Measurements from ENCODE around the gene NTM. TPM values are rescaled to one million over a fixed set of nuclear protein-coding genes. Genes with fewer than 3 reads are reported as not detected.

NTM gene
- total and polyA plus RNA-seq, 2 donors (not counting 3 experiments of a cell fraction or from before 2014, with no cell fraction given): 1.00 to 1.1 TPM

GRCh38 chr11:132263875-132264274 lies 893.5 kb downstream of the NTM start:
- DNase-seq (ENCODE audit: low read depth, low spot score) (no peak), FAIRE-seq (no peak)
- Histone ChIP-seq H3K36me3 (ENCODE audit: control insufficient read depth in 2 of 2, extremely low read depth in 1 of 2, insufficient read depth in 2 of 2, low read length in 2 of 2) (no peaks in the 10 kb centered on the region), H3K9me1 (replicated peaks; ENCODE audit: control insufficient read depth, extremely low read depth, insufficient read depth, low read length) (no peaks in the 10 kb centered on the region), H3K4me2 (ENCODE audit: insufficient read depth, low read length) (no peak overlapping the region), H3K27ac (ENCODE audit: insufficient read depth, low read depth, low read length) (no peak overlapping the region), H3K79me2 (ENCODE audit: control insufficient read depth, insufficient read depth, low read length) (no peaks in the 10 kb centered on the region), H3K4me1 (ENCODE audit: control insufficient read depth, extremely low read depth, insufficient read depth, low read length) (no peaks in the 10 kb centered on the region), H3K9me3 (replicated peaks; ENCODE audit: control insufficient read depth, insufficient read depth, low read length) (no peaks in the 10 kb centered on the region), H3K9ac (replicated peaks; ENCODE audit: extremely low read depth, insufficient read depth, low read length) (no peak overlapping the region), H4K20me1 (replicated peaks; ENCODE audit: control insufficient read depth, extremely low read depth, insufficient read depth, low read length) (no peaks in the 10 kb centered on the region), H2AFZ (ENCODE audit: low read depth, low read length) (no peak overlapping the region), H3K27me3 (ENCODE audit: control insufficient read depth in 2 of 2, insufficient read depth in 2 of 2, low read length in 2 of 2) (no peaks in the 10 kb centered on the region), H3K4me3 (replicated peaks in 1 of 3; ENCODE audit: insufficient read depth in 1 of 3, low read depth in 1 of 3, low read length in 3 of 3) (no peak overlapping the region)
- ChIA-PET CTCF (no interaction called here), POLR2A (no interaction called here)
- no TSS peak for BruUV-seq (replicated peaks)
- dilution Hi-C loops (cut with MboI; ENCODE audit: extremely low pct_ligation_motif_present, low sequenced_read_pairs) (no loop called here), intact Hi-C loops (cut with micrococcal nuclease) (no loop called here)
- TF ChIP-seq CTCF (IDR thresholded peaks at IDR 0.05; ENCODE audit: extremely low read depth in 1 of 2, insufficient read depth in 1 of 2, low read depth in 1 of 2, low read length in 2 of 2): no peak
- no peak for TF ChIP-seq FOS (IDR thresholded peaks at IDR 0.05; ENCODE audit: borderline replicate concordance, insufficient read depth, low read length)

DNA sequence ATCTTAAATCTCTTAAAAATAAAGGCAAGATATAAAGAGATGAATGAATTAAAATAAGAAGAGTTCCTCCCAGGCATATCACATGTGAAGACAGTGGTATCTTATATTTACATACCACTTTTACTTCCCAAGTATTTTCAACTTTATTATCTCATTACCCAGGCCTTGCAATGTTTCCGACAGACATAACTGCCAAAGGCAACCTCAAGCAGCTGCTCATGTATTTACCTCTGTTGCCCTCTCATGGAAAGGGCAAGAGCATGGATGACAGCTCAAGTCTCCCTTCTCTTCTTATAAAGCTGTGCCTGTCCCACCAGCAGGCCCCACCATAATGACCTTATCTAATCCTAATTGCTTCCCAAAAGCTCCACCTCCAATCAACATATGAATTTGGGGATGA lies 894.2 kb downstream of the NTM start:
- no peaks in the 10 kb centered on the region for H3K9me1 ChIP-seq (replicated peaks; ENCODE audit: control insufficient read depth, extremely low read depth, insufficient read depth, low read length)
- H3K27ac ChIP-seq (ENCODE audit: insufficient read depth, low read depth, low read length): no peak overlapping the region
- no peaks in the 10 kb centered on the region for H3K36me3 ChIP-seq (ENCODE audit: control insufficient read depth in 2 of 2, extremely low read depth in 1 of 2, insufficient read depth in 2 of 2, low read length in 2 of 2)
- H3K79me2 ChIP-seq (ENCODE audit: control insufficient read depth, insufficient read depth, low read length): no peaks in the 10 kb centered on the region
- no peaks in the 10 kb centered on the region for H4K20me1 ChIP-seq (replicated peaks; ENCODE audit: control insufficient read depth, extremely low read depth, insufficient read depth, low read length)
- no peaks in the 10 kb centered on the region for H3K27me3 ChIP-seq (ENCODE audit: control insufficient read depth in 2 of 2, insufficient read depth in 2 of 2, low read length in 2 of 2)
- no peak overlapping the region for H3K4me3 ChIP-seq (replicated peaks in 1 of 3; ENCODE audit: insufficient read depth in 1 of 3, low read depth in 1 of 3, low read length in 3 of 3)
- H3K4me2 ChIP-seq (ENCODE audit: insufficient read depth, low read length): no peak overlapping the region
- intact Hi-C loops (cut with micrococcal nuclease): no loop called here
- CTCF ChIA-PET: no interaction called here
- no peak overlapping the region for H2AFZ ChIP-seq (ENCODE audit: low read depth, low read length)
- TF ChIP-seq POLR2AphosphoS5 (IDR thresholded peaks at IDR 0.05; ENCODE audit: insufficient read depth, low read depth, low read length) (no peak), MAX (IDR thresholded peaks at IDR 0.05; ENCODE audit: insufficient read depth, insufficient read length) (no peak), JUN (IDR thresholded peaks at IDR 0.05; ENCODE audit: borderline replicate concordance, insufficient read depth, insufficient read length, low read depth) (no peak), EZH2 (IDR thresholded peaks at IDR 0.05; ENCODE audit: borderline replicate concordance, low read depth, low read length, severe bottlenecking) (no peak), GATA2 (IDR thresholded peaks at IDR 0.05; ENCODE audit: insufficient read depth, insufficient read length, low read depth, low read length) (no peak)
- no peaks in the 10 kb centered on the region for H3K9me3 ChIP-seq (replicated peaks; ENCODE audit: control insufficient read depth, insufficient read depth, low read length)
- no peak for DNase-seq (ENCODE audit: low read depth, low spot score)
- FAIRE-seq: no peak
- no peak overlapping the region for H3K9ac ChIP-seq (replicated peaks; ENCODE audit: extremely low read depth, insufficient read depth, low read length)
- no TSS peak for BruUV-seq (replicated peaks)
- no peaks in the 10 kb centered on the region for H3K4me1 ChIP-seq (ENCODE audit: control insufficient read depth, extremely low read depth, insufficient read depth, low read length)
- dilution Hi-C loops (cut with MboI; ENCODE audit: extremely low pct_ligation_motif_present, low sequenced_read_pairs): no loop called here
- POLR2A ChIA-PET: no interaction called here

Data from endothelial cell of umbilical vein (primary cell).